Prostate gland (tissue), 2 donors: Measurements from ENCODE around the gene NARF.

ENCODE experiments used
- CTCF ChIP-seq, 4 experiments: fragments of 200-600 bp in 2 of 4; fragments of 450-650 bp in 2 of 4; sonication (generic) in 2 of 4; IDR thresholded peaks; 1 replicate in 3 of 4; 2 replicates in 1 of 4; pipeline ENCODE4 v1.5.1; 2016 to 2019; ENCODE audit warnings: antibody characterized with exemption in 4 of 4, mild to moderate bottlenecking in 2 of 4, moderate library complexity in 2 of 4
- POLR2A ChIP-seq: fragments of 450-650 bp; IDR thresholded peaks from one replicate; pipeline ENCODE4 v1.6.1; 2016; ENCODE audit warnings: antibody characterized with exemption, mild to moderate bottlenecking

GRCh38 chr17:82436601-82437324, 21.8 kb upstream of the NARF start:
- TF ChIP-seq CTCF (IDR thresholded peaks at IDR 0.05) (no peak), POLR2A (no peak)
